T-helper 22 cell (primary cell): ENCODE measurements around the gene FIG4.
"Not testable (repeated sequence)": the region's sequence is repeated elsewhere in the genome, so short reads cannot be mapped to it uniquely, and the experiment has no call there.

Experiments
- DNase-seq: peaks from one replicate; pipeline ENCODE4 v3.0.0-alpha.2; 2020; ENCODE audit warnings: low read depth

FIG4 gene

DNA sequence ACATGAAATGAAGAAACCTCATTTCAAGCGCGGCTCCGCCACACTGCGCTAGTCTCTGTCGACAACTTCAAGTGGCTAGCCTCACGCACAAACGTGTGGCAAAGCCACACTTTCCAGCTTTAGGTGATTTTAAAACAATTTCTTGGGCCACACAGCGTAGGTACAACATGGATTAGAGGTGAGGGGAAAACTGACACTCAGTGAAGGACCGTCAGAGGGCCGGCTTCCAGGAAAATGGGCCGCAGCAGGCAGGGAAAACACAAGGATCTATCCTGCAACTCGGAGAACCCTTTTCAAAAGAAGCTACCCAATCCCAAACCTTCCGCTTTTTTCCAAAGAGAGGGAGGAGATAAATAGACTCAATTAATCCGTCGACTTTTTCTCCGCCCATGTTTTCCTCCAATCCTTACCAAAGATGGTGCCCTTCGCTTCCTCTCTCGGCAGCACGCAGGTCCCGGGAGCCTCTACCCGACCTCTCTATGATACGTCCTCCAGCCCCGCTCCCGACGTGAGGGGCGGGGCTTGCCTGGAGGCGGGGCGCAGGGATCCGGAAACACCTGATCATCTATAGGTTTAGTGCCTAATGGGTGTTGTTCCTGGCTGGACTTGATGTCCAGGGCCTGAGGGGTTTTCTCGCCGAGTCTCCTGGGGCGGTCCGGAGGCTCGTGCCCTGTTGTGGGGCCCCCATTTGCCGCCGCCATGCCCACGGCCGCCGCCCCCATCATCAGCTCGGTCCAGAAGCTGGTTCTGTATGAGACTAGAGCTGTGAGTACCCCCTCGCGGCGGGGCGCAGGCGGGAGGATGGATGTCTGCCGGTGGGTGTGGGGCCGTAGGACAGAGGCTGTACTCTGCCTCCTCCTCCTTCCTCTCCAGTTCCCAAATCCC lies at the start of gene FIG4, which contains the start of gene AK9:
FIG4 (plus strand) TSS at position 560 of the 885 bp plus-strand sequence; CDS start at position 700, 140 bp downstream.
AK9 (minus strand) TSS at position 466 of the 885 bp plus-strand sequence. CDS start 15,457 bp downstream, outside the sequence.
- DNase-seq, result peak; percentile 80

DNA sequence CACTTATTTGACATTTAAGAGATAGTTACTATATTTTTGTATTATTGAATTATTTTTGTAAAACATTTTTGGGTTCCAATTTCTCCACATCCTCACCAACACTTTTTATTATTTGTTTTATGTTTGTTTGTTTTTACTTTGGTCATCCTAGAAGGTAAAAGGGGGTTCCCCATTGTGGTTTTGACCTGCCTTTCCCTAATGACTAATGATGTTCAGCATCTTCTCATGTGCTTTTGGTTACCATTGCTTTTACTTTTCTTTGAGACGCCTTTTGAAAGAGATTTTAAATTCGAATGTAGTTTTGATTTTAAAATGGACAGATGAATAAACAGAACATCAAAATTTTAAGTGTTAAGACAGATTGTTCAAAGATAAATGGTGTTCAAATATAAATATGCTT lies 47.0 kb upstream of the FIG4 start:
- no peak for DNase-seq

DNA sequence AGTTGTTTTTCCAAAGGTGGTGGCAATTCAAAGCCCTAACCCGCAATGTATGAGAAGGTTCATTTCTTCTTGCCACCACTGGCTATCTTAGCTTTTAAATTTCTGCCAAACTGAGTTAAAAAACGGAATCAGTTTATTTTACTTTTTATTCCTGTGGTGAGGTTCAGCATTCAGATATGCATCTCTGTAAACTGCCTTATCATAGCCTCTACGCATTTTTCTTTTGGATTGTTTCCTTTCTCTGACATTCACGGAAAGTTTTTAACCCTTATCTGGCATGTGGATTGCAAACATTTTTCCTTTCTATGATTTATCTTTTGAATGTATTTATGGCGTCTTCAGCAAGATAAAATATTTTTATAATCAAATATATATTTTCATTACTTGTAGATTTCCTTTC lies 37.8 kb upstream of the FIG4 start:
- DNase-seq, result no peak

DNA sequence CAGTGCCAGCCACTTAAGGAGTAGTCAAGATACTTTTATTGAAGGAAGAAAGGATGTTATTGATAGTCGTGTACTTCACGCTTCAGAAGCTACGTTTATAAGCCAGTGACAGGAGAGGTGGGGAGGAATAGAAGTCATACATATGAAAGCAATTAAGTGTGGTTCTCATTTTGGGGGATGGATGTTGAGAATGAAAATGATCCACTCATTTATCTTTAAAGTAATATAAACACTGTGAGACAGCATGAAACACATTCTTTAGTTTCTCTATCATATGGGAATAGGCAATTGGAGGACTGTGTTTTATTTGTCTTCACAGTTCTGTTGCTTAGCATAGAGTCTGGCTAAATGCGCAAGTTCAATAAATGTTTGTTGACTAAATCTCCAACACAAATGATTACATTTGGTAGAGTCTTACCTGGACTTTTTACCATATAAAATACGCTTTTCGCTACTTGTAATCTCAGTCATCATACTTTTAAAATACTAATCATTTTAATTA lies 35.3 kb upstream of the FIG4 start:
- no peak for DNase-seq

DNA sequence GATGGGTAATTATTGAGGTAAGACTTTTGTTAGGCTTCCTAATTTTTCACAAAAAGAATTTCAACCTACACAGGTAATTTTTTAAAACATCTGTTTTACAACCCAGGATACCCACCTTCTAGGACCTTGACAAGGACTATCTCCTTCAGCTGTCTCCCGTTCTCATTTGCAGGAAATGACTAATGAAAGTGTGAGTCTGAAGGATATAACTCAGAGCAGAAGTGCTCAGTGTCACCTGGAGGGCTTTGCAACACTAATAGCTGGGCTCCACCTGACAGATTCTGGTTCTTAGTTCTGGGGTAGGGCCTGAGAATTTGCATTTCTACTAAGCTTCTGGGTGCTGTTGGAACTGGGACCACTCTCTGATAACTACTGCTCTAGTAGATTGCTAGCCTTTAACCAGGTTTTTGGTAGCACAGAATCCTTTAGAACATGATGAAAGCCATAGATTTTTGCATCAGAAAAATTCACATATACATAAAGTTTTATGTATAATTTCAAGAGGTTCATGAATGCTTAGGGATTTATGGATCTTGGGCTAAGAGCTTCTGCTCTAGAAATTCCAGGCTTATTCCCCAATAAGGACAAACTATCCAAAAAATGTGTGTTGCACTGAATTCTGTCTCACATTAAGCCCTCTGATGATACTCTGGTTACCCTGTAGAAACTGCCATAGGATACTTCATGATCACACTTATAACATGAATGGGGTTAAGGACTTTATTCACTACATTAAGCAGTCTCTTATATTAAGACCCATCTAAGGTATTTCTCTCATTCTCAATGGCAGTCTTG lies 30.4 kb upstream of the FIG4 start:
- DNase-seq, result no peak

DNA sequence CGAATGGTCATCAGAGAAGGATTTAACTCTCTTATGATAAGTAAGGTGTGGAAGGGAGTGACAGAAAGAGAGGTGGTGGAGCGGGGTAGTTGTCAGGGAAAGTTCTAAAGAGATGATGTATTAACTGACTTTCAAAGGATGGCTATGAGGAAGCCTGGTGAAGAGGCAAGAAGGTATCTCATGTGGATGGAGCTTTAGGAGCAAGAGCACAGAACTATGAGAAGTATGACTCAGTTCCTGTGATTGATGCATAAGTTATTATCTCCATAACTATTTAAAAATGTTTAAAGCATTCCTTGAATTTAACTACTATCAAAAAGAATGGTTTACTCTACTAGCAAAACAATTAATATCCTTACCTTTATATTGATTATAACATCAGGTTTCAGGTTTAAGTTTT lies 28.9 kb upstream of the FIG4 start:
- no peak for DNase-seq

DNA sequence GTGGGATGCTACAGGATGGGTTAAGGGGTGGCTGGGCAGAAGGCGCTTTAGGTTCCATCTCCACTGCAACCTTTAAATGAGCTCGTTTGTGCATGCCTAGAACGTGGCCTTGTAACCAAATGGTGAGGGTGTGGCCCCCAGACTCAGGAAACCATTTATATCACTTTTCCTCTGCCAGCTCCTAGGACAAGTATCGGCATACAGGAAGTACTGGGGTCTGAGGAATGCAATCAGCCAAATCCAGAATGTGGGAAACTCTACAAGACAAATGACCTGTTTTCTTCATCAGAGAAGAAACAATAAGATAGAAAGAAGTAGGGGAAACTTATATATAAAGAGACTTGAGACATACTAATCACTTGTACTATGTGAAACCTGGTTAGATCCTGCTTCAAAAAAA lies 21.3 kb upstream of the FIG4 start:
- no peak for DNase-seq

DNA sequence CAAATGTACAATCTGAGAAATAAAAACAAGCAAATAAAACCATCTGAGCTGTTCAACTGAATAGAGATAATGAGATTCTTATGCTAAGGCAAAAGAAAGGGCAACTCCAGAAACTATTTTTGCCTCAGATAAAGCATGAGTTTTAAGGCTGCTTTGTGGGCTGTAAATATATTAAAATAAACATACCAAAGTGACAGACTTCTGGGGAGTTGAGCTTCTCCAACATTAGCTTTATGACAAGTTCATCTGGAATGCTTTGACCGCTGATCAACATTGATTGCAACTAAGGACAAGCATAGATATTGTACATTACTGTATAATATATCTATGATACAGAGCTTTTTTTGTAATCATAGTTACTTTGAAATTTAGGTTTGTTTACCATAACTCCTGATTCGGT lies 19.4 kb upstream of the FIG4 start:
- no peak for DNase-seq

DNA sequence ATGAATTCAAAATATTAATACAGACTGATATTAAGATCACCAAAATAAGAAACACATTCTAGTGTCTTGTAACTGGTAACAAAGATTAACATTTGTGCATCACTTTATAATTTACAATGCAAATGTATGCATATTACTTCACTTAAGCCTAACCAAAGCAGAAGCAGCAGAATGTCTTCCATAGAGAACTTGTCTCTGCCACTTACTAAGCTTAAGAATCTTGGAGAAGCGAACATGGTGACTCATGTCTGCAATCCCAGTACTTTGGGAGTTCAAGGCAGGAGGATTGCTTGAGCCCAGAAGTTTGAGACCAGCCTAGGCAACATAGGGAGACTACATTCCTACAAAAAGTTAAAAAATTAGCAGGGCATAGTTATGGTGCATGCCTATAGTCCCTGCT lies 18.9 kb upstream of the FIG4 start:
- DNase-seq, result no peak

DNA sequence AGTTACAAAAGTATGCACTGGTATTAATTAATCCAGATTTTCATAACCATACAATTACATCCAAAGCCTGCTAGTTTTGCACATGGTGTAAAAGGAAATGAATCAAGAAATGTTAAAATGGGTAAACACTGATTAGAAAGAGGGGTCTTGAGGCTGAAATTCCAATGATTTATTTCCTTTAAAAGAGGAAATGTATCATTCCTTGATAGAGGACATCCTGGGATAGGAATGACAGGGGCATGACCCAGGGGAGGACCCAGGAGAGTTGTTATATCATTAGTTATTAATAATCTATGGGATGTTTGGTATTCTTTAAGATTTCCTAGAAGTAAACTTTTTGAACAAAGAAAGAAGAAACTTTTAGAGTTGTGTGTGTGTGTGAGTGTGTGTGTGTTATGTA lies 18.3 kb upstream of the FIG4 start:
- no peak for DNase-seq

DNA sequence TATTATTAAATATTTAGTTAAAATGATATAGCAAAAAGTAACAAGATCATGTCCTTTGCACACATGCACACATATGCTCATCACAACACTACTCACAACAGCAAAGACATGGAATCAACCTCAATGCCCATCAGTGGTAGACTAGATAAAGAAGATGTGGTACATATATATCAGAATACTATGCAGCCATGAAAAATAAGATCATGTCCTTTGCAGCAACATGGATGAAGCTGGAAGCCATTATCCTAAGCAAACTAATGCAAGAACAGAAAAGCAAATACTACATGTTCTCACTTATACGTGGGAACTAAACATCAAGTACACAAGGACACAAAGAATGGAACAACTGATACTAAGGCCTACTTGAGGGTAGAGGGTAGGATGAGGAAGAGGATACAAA lies 14.4 kb upstream of the FIG4 start:
- no peak for DNase-seq

DNA sequence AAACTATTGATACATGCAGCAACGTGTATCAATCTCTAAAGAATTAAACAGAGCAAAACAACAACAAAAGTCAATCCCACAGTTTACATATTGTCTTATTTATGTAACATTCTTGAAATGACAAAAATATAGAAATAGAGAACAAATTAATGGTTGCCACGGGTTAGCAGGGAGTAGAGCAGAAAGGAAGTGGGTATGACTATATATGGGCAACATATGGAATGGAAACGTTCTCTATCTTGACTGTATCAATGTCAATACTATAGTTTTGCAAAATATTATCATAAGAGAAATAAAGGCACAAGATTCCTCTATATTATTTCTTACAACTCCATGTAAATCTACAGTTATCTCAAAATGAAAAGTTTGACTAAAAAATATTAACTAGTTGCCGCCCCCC lies 12.9 kb upstream of the FIG4 start:
- no peak for DNase-seq

DNA sequence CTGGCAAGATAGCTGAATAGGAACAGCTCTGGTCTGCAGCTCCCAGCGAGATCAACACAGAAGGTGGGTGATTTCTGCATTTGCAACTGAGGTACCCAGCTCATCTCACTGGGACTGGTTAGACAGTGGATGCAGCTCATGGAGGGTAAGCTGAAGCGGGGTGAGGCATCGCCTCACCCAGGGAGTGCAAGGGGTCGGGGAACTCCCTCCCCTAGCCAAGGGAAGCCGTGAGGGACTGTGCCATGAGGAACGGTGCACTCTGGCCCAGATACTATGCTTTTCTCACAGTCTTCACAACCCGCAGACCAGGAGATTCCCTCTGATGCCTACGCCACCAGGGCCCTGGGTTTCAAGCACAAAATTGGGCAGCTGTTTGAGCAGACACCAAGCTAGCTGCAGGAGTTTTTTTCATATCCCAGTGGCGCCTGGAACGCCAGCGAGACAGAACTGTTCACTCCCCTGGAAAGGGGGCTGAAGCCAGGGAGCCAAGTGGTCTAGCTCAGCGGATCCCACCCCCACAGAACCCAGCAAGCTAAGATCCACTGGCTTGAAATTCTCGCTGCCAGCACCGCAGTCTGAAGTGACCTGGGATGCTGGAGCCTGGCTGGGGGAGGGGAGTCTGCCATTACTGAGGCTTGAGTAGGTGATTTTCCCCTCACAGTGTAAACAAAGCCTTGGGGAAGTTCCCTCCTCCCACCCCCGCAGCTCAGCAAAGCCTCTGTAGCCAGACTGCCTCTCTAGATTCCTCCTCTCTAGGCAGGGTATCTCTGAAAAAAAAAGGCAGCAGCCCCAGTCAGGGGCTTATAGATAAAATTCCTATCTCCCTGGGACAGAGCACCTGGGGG lies 12.2 kb upstream of the FIG4 start:
- DNase-seq, result not testable (repeated sequence)

DNA sequence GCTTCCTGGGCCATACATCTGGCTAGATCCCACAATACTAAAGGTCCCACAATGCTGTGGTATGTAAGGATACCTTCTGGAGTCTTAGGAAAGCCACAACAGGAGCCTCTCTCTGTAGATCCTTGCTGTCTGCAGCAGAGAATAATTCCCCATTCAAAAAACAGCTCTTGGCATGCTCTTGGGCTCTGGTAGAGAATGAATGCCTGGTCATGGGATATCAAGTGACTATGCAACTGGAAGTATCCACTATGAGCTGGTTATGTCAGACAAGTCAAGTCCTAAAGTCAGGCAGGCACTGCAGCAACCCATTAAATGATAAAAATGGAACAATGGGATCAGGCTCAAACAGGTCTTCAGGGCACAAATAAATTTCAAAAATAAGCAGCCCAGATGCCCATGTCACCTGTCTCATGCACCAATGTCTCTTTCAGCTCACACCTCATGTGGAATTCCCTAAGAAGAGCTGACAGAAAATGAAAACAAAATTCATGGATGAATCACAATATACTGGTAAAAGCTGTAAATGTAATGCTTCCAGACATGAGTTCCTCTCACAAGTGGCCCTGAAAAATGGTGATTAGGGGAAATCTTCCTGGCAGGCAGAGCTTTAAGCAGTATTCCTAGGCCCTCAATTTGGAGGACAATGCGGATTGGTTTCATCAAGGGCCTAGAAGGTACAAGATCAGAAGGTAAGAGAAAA lies 4.4 kb upstream of the FIG4 start:
- DNase-seq, result no peak

DNA sequence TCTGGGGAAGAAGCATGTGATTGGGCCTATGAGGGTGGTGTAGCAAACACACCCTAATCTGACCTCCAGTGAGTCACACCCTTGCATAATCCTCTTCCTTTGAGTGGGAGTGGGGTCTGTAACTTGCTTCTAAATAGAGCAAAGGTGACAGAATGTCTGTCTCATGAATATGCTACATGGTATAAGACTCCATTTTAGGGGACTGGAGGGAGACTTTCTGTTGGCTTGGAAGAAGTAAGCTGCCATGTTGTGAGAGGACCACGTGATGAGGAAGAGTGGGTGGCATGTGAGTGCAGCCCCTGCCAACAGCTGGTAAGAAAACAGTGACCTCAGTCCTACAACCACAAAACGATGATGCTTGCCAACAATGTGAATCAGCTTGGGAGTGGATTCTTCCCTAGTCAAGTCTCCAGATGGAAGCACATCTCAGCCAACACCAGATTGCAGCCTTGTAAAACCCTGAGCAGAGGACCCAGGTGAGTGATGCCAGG lies 3.8 kb upstream of the FIG4 start:
- no peak for DNase-seq

DNA sequence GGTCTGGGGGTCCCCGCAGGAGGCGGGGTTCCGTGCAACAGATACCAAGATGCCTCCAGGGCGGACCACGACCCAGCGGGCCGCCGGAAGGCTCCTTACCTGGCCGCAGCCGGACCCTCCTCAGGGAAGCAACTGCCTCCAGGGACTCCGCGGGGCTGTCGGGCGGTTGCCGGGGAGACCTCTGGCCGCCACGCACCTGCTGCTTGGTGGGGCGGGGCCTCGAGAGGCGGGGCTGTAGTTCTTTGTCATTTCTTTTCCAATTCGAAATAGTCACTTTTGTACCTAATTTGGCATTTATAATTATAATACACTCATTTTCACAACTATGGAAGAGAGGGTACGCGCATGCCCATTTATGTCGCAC lies 741 bp upstream of the FIG4 start:
- DNase-seq, result peak; percentile 43

DNA sequence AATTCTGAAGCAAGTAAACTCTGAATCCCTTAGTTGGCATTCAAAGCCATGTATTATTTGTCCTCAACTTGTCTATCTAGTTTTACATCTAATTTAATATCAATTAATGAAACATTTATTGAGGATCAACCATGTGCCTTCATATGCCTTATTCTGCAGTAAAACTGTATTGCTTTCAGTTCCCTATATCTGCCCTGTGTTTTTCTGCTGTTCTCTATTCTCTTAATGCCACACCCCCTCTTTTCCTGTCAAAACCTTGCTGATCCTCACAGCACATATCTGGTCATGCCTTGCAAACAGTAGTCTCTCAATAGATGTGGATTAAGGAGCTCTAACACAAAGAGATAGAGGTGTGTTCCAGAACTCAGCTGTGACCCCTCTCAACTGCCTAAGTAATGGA lies 2.0 kb downstream of the FIG4 start:
- no peak for DNase-seq

DNA sequence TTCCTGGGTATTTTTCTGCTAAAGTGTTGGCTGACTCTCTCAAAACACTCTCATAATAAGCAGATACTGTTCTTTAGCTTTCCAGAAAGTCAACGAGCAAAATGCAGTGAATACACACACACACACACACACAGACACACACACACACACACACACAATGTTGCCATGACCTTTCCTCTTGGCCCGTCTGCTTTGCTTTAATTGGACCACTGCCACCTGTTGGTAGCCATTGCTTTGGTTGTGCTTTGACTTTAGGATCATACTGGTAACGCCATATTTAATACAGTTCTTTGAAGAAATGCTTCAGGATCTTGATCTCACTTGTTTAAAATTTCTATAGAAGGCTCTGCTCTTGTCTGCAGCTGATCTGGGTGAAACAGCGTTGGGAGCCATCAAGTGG lies 4.4 kb downstream of the FIG4 start:
- DNase-seq, result no peak

DNA sequence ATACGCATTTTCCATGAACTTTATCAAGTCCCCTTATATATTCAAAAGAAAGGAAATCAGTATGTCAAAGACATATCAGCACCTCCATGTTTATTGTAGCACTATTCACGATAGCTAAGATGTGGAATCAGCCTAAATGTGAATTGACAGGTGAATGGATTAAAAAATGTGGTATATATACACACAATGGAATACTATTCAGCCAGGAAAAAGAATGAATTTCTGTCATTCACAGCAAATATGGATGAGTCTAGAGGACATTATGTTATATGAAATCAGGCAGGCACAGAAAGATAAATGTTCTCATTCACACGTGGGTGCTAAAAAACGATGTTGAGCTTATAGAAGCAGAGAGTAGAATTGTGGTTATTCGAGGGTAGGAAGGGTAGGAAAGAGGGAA lies 5.3 kb downstream of the FIG4 start:
- no peak for DNase-seq

DNA sequence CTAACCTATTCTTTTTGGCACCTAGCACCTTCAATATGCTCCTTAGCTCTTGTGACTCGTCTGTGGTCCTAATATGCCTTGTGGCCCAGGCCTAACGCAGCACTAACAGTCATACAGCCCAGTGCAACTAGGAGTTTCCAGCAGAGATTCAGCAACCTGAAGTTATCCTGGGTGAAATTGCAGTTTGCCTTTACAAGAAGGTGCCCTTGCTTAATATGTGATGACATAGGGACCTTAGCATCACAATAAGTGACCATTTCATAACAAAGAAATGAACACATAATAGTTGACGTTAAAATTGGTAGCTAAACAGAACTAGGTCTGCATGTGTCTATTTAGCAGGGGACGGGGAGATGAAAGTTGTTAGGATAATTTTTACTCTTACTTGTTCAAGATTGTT lies 10.1 kb downstream of the FIG4 start:
- no peak for DNase-seq

DNA sequence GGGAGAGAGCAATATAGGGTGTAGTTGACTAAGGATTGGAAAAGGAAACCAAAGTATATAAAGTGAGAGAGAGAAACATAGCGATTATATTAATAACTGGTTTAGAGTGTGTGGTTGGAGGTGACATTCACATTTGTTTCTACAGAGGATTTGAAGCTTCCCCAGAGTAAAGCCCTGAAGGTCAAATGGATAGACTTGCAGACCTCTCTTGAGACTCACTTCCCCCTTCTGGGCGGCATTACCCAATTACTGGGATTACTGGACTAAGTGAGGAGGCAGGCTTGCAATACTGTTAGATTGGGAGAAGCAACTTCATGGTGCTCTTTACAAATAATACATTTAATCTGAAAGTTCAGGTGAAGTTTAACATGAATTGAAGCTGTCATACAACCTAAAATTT lies 10.7 kb downstream of the FIG4 start:
- DNase-seq, result no peak
